ENCODE results near the gene CCDC39. TPM values are rescaled to one million over a fixed set of nuclear protein-coding genes. Genes with fewer than 3 reads are reported as not detected.

Gene CCDC39
- total RNA-seq, 1 experiment from 2014 or later: 0.79 TPM

- Histone ChIP-seq H3K4ac (ENCODE audit: low read depth, low read length) (no peak overlapping the region), H3K4me1 (ENCODE audit: insufficient read depth, low read length) (no peaks in the 10 kb centered on the region), H2AFZ (ENCODE audit: low read length) (no peak overlapping the region), H3K9ac (ENCODE audit: extremely low read depth, insufficient read length, low read length) (no peak overlapping the region), H3K23ac (ENCODE audit: insufficient read length, low read depth, low read length) (no peak overlapping the region), H2BK20ac (ENCODE audit: low read depth, low read length, poor library complexity, severe bottlenecking) (no peak overlapping the region), H2BK5ac (ENCODE audit: insufficient read length, low read length) (no peak overlapping the region), H3K4me2 (ENCODE audit: insufficient read depth, insufficient read length, low read length) (no peak overlapping the region), H4K20me1 (ENCODE audit: control insufficient read depth, insufficient read depth, insufficient read length) (no peaks in the 10 kb centered on the region), H2AK5ac (ENCODE audit: insufficient read length, low read length) (no peak overlapping the region), H3T11ph (ENCODE audit: low read length) (no peak overlapping the region), H3K27me3 (ENCODE audit: insufficient read depth, low read length) (no peaks in the 10 kb centered on the region), H2BK15ac (ENCODE audit: low read depth, low read length) (no peak overlapping the region), H3K27ac (ENCODE audit: insufficient read length, low read depth, low read length) (no peak overlapping the region), H3K79me2 (ENCODE audit: insufficient read depth, low read length) (no peaks in the 10 kb centered on the region), H3K14ac (ENCODE audit: insufficient read depth, low read length) (no peak overlapping the region), H4K8ac (replicated peaks; ENCODE audit: insufficient read length, low read depth, low read length) (no peak overlapping the region), H3K9me3 (ENCODE audit: control insufficient read depth, low read depth, low read length) (no peaks in the 10 kb centered on the region), H4K91ac (ENCODE audit: insufficient read length, low read depth, low read length) (no peak overlapping the region), H3K79me1 (ENCODE audit: insufficient read depth, low read depth, low read length, poor library complexity, severe bottlenecking) (no peaks in the 10 kb centered on the region), H3K56ac (ENCODE audit: insufficient read length, low read depth, low read length) (no peak overlapping the region), H3K18ac (ENCODE audit: insufficient read length, low read depth, low read length) (no peak overlapping the region), H3K23me2 (ENCODE audit: insufficient read length, low read depth, low read length, poor library complexity, severe bottlenecking) (no peaks in the 10 kb centered on the region), H2BK12ac (ENCODE audit: insufficient read length, low read depth, low read length) (no peak overlapping the region), H4K5ac (ENCODE audit: insufficient read length, low read depth, low read length) (no peak overlapping the region), H2BK120ac (ENCODE audit: low read depth, low read length, poor library complexity, severe bottlenecking) (no peak overlapping the region)
- Mint-ChIP-seq H3K27me3 (ENCODE audit: low read depth) (no peaks in the 10 kb centered on the region), H3K36me3 (ENCODE audit: insufficient read depth in 1 of 3, low read depth in 3 of 3) (no peaks in the 10 kb centered on the region), H3K9me3 (no peaks in the 10 kb centered on the region), H3K4me1 (peaks cover 9 to 15% of the 10 kb centered on the region in 2 experiments), H3K27ac (no peak overlapping the region; a peak in 1 of 7 replicates), H3K4me3 (no peak overlapping the region)
- DNase-seq: peak; percentile 28
- TF ChIP-seq CTCF (conservative IDR thresholded peaks at IDR 0.05): no peak
- WGBS (ENCODE audit: extremely low coverage, insufficient read length, low lambda C conversion rate): no CpG with 5 or more reads among the region's 3 CpGs
Measured at GRCh38 chr3:180684807-180685206, 5.5 kb upstream of the CCDC39 start.

All from H9 (cell line).